Measurements from ENCODE around the gene NSD2. TPM values are rescaled to one million over a fixed set of nuclear protein-coding genes. Genes with fewer than 3 reads are reported as not detected.

NSD2 gene
- total RNA-seq, 1 donor from 2014 or later = 49.8 TPM

DNA sequence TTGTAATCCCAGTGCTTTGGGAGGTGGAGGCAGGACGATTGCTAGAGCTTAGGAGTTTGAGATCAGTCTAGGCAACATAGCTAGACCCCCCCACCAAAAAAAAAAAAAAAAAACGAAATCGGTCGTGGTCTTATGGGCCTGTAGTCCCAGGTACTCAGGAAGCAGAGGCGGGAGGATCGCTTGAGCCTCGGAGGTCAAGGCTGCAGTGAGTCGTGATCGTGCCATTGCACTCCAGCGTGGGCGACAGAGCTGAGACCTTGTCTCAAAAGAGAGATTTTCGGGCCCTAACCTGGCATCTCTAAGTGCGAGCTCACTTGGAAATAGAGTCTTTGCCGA, 8.3 kb upstream of the NSD2 start:
- no peak for DNase-seq (ENCODE audit: extremely low read depth, low read depth, low spot score)

DNA sequence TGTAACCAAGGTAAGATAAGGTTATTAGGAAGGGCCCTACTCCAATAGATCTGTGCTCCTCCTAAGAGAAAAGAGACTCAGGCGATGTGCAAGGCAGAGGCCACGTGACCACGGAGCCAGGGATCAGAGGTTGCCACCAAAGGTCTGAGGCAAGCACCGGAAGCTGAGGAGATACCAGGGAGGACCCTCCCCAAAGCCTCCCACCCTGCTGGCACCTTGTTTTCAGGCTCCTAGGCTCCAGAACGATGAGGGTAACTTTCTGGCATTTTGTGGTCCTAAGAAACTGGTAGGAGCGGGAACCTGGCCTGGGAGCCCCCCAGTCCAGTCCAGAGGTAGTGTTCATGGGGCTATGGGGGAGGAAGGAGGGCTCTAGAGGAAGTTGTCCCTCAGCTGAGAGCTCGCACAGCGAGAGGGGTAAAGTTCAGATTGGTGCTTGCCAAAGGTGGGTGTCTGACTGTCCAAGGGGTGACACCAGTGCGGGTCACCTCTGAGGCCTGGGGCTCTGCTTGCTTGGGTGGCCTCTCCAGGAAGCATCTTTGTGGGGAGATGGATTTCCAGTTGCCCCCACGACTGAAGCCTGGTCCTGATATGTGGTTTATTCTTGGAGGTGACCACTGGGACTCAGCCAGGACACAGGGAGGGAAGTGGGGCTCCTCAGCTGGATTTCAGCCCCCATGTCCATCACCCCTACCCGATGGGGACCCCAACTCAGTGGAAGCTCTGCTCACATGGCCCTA, 7.7 kb upstream of the NSD2 start:
- no peak for DNase-seq (ENCODE audit: extremely low read depth, low read depth, low spot score)

DNA sequence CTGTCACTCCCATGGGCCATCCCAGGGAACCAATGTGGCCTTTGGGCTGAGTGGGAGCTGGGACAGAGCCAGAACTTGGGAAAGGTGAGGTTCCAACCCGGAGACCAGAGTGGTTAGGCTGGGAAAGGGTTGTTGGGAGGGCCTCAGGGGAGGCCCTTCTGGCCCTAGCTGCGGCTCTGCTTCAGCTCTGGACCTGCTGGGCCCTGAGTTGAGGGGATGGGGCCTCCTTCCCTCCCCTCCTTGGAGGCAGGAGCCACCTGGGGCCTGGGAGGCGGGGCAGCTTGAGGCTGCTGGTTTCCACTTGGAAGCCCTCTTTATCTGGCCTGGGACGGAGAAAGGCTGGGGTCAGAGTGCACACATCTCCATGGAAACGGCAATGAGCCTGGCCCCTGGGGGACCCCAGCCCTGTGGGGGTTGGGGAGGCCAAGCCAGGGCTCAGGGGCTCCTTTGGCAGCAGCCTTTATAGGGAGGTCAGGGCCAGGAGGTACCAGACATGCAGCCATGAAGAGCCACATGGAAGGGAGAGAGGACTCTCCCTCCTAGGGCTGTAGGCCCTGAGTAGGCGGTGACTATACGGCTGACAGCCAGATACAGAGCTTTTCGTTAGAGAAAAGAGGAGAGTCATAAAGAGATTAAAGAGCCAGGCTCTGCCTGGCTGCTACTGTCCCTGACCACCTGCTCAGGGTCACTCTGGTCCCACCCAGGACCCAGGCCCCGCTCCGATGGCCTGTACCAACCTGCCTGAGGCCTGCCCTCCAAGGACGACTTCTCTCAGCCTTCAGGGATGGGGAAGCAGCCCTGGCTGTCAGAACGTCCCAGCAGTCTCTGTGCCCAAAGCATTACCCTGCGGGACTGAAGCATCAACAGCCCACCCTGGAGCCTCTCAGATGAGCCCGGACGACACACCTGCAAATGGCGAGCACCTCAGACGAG, 6.9 kb upstream of the NSD2 start:
- DNase-seq (ENCODE audit: extremely low read depth, low read depth, low spot score) = no peak

DNA sequence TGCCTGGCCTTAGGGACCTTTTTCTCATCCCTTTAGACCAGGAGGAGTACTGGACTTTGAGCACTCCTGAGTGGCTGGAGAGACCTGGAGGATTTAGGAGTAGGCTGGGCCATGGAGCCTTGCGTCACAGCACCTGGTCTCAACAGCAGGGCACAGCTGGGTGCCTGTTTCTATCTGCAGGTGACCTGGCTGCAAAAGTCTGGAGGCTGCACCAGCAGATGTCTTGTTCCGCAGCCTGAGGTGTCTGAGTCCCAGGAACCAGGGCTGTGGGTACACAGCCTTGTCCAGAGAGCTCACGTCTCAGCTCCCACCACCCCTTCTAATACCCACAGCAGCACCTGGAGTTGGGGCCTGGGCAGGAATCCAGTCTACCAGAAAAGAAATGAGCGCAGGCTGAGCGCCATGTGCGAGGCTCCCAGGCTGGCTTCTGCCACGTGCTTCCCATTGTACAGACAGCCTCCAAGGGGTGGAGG, 5.0 kb upstream of the NSD2 start:
- DNase-seq (ENCODE audit: extremely low read depth, low read depth, low spot score) = no peak

- no peak for DNase-seq (ENCODE audit: extremely low read depth, low read depth, low spot score)
Observed at GRCh38 chr4:1868293-1868692, 2.9 kb upstream of the NSD2 start.

GRCh38 chr4:1868912-1869311, 2.3 kb upstream of the NSD2 start:
- DNase-seq (ENCODE audit: extremely low read depth, low read depth, low spot score) = no peak

DNA sequence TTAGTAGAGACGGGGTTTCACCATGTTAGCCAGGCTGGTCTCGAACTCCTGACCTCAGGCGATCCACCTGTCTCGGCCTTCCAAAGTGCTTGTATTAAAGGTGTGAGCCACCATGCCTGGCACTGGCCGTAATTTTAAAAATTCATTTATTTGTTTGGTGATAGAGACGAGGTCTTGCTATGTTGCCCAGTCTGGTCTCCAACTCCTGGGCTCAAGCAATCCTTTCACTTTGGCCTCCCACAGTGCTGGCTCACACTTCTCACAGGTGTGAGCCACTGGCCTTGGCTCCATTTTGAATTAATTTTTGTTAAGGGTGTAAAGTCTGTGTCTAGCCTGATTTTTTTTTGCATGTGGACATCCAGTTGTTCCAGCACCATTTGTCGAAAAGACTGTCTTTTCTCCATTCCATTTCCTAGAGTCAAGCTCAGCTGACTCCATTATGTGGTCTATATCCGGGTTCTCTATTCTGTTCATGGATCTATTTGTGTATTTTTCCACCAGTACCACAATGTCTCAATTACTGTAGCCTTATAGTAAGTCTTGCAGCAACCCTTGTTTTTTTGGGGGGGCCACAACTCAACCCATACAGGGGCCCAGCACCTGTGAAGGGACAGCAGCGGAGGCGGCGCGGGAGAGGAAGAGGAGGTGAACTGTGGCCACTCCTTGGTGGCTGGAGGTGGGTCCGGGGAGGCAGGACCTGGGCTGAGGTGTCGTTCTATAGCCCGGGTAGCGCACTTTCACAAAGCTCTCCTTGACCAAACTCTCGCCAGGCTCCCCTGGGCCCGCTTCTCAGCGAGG, 1.5 kb upstream of the NSD2 start:
- no peak for DNase-seq (ENCODE audit: extremely low read depth, low read depth, low spot score)

- DNase-seq (ENCODE audit: extremely low read depth, low read depth, low spot score) = no peak
Observed at GRCh38 chr4:1870328-1870577, 940 bp upstream of the NSD2 start.

GRCh38 chr4:1871471-1872021, 353 bp downstream of the NSD2 start:
- no peak for DNase-seq (ENCODE audit: extremely low read depth, low read depth, low spot score)

DNA sequence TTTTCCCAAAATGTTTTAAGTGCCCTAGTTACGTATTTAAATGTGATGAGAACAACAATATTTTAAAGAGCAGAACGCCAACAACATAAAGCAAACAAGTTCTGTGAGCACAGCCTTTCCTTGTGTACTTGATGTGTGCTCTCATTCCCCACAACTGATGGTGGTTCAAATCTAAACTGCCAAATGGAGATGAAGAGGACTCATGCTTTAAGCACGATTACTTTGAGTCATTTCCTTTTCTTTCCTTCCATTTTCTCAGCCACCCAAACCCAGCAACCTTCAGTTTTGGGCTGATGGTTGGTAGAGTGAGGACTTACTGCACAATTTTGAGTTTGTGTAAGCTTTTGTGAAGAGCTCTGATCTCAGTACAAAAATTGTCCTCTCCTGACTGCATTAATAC, 1.7 kb downstream of the NSD2 start:
- no peak for DNase-seq (ENCODE audit: extremely low read depth, low read depth, low spot score)

GRCh38 chr4:1873291-1873690, 2.1 kb downstream of the NSD2 start:
- DNase-seq (ENCODE audit: extremely low read depth, low read depth, low spot score) = no peak

DNA sequence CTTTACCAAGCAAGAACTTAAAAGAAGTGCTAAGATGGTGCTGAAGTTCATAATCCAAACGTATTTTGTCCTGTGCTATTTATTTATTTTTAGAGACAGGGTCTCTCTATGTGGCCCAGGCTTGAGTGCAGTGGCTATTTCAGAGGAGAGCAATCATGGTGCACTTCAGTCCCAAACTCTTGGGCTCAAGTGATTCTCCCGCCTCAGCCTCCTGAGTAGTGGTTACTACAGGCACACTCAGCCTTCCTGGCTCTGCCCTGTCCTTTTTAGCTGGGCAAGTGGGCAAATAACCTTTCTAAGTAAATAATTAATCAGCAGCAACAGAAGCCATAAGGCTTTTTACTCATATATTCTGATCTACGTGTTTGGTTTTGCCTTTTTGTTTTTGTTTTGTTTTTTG, 2.6 kb downstream of the NSD2 start:
- no peak for DNase-seq (ENCODE audit: extremely low read depth, low read depth, low spot score)

DNA sequence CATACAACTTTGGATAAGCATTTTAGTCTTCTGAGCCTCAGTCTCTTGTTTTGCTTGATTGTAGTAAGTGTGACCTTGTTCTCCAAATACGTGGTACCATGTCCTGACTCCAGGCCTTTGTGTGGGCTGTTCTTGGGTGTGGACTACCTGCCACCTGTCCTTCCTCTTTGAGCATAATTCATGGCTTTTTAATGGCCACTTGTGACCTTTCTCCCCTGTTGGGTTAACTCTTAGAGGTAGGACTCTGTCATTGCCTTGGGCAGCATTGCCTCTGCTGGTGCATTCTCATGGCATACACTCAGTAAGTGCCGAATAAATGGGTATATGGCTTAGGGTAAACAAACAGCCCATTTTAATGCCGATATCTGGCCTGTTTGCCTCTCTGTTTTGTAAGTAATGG, 3.0 kb downstream of the NSD2 start:
- DNase-seq (ENCODE audit: extremely low read depth, low read depth, low spot score) = no peak

- DNase-seq (ENCODE audit: extremely low read depth, low read depth, low spot score) = no peak
Observed at GRCh38 chr4:1879485-1879884, 8.3 kb downstream of the NSD2 start.

DNA sequence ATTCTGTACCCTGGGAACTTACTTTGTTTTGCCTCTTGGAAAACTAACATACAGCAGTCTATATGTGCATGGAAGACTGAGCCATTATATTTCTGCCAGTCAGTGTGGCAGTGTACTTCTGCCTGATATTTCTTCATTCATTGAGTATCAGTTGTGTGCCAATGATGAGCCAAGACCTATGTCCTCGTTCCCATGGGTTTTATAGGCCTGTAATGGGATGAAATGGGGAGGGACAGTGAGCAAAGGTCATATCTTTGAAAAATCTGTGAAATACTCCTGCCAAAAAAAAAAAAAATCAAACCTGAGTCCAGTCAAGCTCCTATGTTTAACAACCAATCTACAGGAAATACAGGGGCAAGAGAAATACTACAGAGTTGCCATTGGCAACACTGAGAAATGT, 9.1 kb downstream of the NSD2 start:
- DNase-seq (ENCODE audit: extremely low read depth, low read depth, low spot score) = no peak

DNA sequence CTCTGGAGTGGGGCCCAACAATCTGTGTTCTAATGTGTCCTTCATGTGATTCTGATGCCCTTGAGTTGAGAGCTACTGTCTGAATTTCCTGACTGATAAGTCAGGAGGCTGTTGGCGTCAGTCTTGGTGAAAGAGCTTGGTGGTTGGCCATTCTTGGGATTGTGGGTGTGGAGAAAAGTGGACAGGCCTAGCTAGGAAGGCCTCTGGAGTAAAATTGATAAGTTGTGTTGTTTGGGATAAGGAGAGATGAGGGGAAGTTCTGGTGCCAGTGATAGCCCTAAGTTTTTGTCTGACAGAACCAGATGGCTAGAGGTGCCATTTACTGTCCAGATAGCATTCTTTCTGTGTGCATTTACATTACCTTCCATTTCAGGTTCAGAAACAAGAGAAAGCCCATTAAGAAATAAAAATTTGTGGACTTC, 11.7 kb downstream of the NSD2 start:
- no peak for DNase-seq (ENCODE audit: extremely low read depth, low read depth, low spot score)

GRCh38 chr4:1883583-1883982, 12.4 kb downstream of the NSD2 start:
- no peak for DNase-seq (ENCODE audit: extremely low read depth, low read depth, low spot score)

DNA sequence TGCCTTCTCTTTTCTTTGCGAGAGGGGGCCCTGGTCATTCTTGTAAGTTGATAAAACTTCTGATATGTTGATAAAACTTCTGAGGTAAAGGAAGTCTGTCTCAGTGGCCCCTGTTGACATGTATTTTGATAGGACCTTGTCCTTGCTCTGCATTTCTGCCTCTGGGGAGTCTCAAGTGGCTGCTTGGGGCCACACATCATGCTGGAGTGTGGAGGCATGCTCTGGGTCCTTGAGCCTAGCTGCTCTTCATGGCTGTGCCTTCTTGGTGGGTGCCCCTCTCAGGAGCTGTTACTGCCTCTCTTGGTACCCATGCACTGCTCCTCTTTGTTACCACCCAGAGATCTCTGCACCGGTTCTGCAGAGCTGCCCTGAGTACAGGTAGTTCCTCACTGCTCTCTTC, 14.2 kb downstream of the NSD2 start:
- DNase-seq (ENCODE audit: extremely low read depth, low read depth, low spot score) = no peak

DNA sequence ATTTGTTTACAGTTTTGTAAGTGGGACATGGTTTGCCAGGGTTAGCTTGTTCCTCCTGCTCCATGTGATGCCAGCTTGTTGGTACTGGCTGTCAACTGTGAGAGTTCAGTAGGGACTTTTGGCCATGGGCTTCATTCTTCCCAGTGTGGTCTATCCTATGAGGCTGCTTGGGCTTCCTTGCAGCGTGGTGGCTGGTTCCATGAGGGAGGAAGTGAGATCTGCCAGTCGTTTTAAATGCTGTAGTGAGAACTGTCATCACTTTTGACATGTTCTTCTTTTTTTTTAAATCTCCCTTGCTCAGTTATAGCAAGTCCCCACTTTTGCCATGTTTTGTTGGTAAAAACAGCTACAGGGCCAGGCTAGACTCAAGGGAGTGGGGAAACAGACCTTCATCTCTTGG, 15.9 kb downstream of the NSD2 start:
- no peak for DNase-seq (ENCODE audit: extremely low read depth, low read depth, low spot score)

GRCh38 chr4:1890979-1891570, 19.9 kb downstream of the NSD2 start:
- DNase-seq (ENCODE audit: extremely low read depth, low read depth, low spot score) = no peak
